GM19035 (cell line): ENCODE results near the gene UNC13B.
"Not testable (repeated sequence)": the region's sequence is repeated elsewhere in the genome, so short reads cannot be mapped to it uniquely, and the experiment has no call there.

ENCODE experiments used
- ATAC-seq: cut with Tn5 transposase; IDR thresholded peaks from one replicate; pipeline ENCODE4 v1.9.1; 2021; ENCODE audit not compliant: unreplicated experiment

Gene UNC13B

GRCh38 chr9:35220659-35221338 is 59.0 kb downstream of the UNC13B start:
- no peak for ATAC-seq

GRCh38 chr9:35225677-35226076 is 63.9 kb downstream of the UNC13B start:
- ATAC-seq, result no peak

DNA sequence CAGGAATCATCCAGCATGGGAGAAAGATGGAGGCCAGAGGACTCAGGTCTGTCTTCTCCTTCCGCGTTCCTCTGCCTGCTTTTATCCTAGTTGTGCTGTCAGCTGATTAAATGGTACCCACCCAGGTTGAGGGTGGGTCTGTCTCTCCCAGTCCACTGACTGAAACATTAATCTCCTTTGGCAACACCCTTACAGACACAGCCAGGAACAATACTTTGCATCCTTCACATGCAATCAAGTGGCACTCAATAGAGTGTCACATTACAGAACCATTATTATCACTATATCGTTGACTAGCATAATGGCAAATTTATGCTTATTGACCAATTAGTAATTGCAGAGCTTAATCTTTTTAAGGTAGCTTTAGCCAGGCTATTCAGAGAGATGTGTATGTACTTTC is 64.8 kb downstream of the UNC13B start:
- ATAC-seq, result no peak

- no peak for ATAC-seq
Measured at GRCh38 chr9:35227284-35227683, 65.5 kb downstream of the UNC13B start.

DNA sequence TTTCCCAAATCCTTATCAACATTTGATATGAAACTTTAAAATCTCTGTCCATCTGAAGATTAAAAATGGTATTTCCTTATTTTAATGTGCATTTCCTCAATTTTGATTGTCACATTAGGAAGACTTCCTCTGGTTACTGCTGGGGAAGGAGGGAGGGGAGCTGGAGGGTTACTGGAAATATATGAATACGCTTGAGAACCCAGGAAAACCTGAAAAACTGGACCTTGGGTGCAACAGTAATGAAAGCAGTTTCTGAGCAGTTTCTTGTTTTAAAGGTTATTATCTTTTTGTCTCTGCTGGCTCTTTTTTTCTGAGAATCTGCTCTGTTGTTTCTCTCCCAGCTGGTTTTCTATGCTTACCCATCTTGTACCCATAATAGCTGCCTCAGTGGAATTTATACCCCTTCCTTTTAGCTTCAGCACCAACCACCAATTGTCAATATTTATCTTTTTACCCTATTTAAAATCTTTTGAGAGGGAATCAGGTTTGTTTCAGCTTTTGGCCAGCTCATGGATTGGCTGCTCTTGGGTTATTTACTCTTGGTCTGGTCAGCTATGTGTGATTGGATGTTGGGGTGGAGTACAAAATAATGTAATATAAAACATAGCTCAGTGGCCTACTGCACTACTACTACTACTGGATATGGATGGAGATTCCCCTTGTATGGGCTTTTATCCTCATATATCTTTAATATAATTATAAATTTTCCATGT is 67.4 kb downstream of the UNC13B start:
- no peak for ATAC-seq

- ATAC-seq, result no peak
Measured at GRCh38 chr9:35229779-35230143, 68.0 kb downstream of the UNC13B start.

- ATAC-seq, result no peak
Measured at GRCh38 chr9:35232867-35233544, 71.2 kb downstream of the UNC13B start.

DNA sequence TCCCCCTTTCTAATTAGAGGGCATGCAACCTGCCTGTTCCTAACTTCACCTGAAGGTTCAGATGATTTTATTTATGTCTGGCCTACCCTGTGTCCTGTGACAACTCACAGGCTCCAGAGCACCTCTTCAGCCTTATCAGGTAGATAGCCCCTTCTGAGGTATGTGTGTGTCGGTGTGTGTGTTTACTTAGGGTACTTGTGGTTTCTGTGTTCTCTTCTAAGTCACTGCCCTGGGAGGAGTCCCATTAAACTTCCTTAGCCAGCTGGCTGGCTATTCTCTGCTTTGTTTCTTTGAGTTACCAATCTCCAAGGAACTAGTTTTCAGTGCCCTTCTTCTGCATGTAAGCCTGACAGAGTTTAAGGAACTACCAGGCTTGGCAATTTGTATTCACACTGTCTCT is 74.9 kb downstream of the UNC13B start:
- ATAC-seq, result no peak

GRCh38 chr9:35237311-35237710 is 75.5 kb downstream of the UNC13B start:
- ATAC-seq, result no peak

- not testable (repeated sequence) for ATAC-seq
Measured at GRCh38 chr9:35245945-35246344, 84.1 kb downstream of the UNC13B start.

DNA sequence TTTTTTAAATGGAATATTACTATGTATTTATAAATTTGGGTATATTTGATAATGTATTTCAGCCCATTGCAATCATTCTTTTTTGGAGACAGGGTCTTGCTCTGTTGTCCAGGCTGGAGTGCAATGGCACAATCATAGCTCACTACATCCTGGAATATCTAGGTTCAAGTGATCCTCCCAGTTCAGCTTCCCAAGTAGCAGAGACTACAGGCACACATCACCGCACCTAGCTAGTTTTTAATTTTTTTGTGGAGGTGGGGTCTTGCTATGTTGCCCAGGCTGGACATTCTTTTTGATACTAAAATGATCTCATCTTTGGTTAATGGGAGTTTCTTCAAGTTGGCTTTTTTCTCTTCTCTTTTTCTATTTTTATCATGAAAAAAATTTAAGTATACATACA is 91.3 kb downstream of the UNC13B start:
- ATAC-seq, result no peak

GRCh38 chr9:35254237-35254636 is 92.4 kb downstream of the UNC13B start:
- no peak for ATAC-seq

DNA sequence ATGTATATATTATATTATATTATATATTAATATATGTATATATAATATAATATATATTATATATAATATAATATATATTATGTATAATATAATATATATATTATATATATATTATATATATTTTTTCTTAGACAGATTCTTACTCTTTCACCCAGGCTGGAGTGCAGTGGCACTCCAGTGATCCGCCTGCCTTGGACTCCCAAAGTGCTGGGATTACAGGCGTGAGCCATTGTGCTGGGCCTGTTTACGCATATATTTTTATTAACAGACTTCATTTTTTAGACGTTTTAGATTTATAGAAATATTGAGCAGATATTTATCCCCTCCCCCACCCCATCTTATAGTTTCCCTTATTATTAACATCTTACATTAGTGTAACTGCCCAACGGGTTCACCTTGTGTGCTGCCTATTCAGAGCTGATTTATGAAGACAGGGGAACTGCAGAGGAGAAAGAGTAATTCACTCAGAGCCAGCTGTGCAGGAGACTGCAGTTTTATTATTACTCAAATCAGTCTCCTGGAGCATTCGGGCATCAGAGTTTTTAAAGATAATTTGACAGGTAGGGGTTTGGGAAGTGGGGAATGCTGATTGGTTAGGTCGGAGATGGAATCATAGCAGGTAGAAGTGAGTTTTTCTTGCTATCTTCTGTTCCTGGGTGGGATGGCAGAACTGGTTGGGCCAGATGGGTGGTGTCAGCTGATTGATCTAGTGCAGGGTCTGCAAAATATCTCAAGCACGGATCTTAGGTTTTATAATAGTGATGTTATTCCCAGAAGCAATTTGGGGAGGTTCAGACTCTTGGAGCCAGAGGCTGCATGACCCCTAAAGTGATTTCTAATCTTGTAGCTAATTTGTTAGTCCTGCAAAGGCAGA is 93.4 kb downstream of the UNC13B start:
- ATAC-seq, result no peak

DNA sequence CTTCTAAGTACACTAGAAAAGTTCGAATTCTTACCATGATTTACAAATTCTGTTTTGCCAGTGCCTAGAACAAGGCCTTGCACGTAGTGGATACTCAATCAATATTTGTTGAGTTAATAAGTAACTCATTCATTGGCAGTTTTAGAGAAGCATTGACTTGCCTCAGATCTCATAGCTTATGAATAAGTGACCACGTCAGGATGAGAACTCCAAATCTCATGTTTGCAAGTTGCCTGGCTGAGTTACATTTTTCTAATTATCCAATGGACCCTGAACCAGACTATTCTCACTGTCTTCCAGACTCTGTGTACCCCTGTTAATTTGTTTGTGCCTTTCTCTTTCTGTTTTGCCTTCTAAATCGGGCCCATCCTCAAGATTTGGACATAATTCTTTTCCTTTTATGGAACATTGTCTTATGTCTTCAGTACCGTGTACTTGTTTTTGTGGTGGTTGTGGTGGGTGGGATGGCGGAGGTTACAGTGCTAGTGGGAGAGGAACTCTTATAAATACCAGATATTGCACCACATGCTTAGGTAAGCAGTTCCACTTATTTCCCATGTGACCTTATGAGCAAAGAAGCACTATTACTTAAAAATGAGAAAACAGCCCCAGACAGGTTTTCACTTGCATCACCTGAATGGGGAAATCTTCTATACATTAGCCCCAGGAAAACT is 96.3 kb downstream of the UNC13B start:
- no peak for ATAC-seq

- ATAC-seq, result no peak
Measured at GRCh38 chr9:35258660-35259474, 97.1 kb downstream of the UNC13B start.

- no peak for ATAC-seq
Measured at GRCh38 chr9:35260186-35260585, 98.4 kb downstream of the UNC13B start.

DNA sequence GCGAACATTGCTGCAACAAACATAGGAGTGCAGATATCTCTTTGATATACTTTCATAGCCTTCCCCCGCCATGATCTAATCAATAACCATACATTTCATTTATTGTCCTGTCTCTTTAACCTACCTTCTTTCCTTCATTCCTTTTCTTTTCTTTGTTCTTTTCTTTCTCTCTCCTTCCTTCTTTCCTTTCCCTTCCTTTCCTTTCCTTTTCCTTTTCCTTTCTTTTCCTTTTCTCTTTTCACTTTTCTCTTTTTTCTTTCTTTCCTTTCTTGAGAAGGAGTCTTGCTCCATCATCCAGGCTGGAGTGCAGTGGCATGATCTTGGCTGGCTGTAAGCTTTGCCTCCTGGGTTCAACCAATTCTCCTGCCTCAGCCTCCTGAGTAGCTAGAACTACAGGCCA is 100.3 kb downstream of the UNC13B start:
- no peak for ATAC-seq

DNA sequence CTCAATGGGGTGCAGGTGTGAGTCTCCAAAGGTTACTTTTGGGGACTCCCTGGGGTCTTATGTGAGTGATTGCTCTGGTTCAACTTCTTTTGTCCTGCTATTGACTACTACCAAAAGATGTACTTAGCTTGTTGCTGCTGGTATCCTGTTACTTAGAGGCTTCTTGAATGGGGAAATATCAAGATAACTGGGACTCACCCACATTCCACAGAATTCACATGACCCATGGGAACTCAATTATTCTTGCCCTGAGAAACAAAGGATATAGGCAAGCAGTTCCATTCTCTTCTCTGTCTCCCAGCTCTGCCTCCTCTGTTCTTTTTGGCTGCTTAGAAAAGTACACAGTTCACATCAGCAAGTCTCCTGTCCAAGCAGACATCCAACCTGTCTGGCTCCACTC is 105.9 kb downstream of the UNC13B start:
- no peak for ATAC-seq

DNA sequence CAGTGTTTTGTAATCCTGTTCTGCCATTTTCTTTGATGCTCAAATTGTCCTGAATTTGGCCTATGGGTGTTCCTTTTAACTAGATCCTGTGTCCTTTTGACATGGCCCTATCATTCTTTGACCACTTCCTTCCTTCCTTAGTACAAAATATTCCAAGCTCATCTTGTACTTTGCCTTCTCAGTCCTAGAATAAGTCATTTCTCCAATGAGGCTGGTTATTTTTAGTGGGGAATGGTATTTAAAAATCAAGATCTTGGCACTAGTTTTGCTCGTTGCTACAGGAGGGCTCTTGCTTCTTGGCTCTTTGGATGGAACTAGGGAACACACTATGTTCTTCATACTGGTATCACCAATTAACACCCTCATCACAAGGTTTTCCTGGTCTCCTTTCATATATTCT is 108.1 kb downstream of the UNC13B start:
- no peak for ATAC-seq

DNA sequence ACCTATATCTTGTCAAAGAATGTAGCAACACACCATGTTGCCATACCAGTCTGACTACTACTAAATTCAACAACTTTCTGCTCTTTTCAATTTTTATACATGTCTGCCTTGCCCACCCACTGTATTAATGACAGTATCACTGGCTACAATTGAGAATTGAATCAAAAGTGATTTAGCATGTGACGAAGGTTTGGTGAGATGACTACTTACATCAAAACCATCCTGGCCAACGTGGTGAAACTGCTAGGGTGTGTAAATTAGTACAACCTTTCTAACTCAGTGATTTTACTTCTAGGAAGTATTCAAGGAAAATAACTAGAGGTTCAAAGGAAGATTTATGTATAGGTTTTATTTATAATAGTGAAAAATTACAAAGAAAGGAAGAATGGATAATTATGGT is 109.8 kb downstream of the UNC13B start:
- no peak for ATAC-seq
